Esophagus squamous epithelium (tissue), 5 donors: ENCODE data around the gene RNASE13. TPM values are rescaled to one million over a fixed set of nuclear protein-coding genes. Genes with fewer than 3 reads are reported as not detected.
"Not testable (repeated sequence)": the region's sequence is repeated elsewhere in the genome, so short reads cannot be mapped to it uniquely, and the experiment has no call there.

Experiments
- DNase-seq: peaks from one replicate; lab custom pipeline; 2025; lab: John Stamatoyannopoulos, UW
- H3K27ac ChIP-seq, 4 donors: fragments of 200-600 bp; sonication (generic); one replicate each; pipeline ENCODE4 v1.5.1; 2016 to 2019; ENCODE audit warnings: mild to moderate bottlenecking in 1 of 4
- H3K27me3 ChIP-seq, 4 donors: fragments of 200-600 bp; sonication (generic); 1 replicate in 3 of 4; 2 replicates in 1 of 4; pipeline versions ENCODE4 v1.5.1 to v1.6.0; 2017 to 2021; ENCODE audit warnings: antibody characterized with exemption in 1 of 4
- H3K36me3 ChIP-seq, 3 donors: fragments of 200-600 bp; sonication (generic); one replicate each; pipeline ENCODE4 v1.5.1; 2016 to 2019
- H3K4me1 ChIP-seq, 3 donors: fragments of 200-600 bp; sonication (generic); one replicate each; pipeline ENCODE4 v1.5.1; 2017 to 2019
- H3K4me3 ChIP-seq, 4 donors: fragments of 200-600 bp; sonication (generic); 1 replicate in 3 of 4; 2 replicates in 1 of 4; pipeline ENCODE4 v1.5.1; 2016 to 2019; ENCODE audit warnings: mild to moderate bottlenecking in 2 of 4, moderate library complexity in 1 of 4
- H3K9me3 ChIP-seq, 3 donors: fragments of 200-600 bp; sonication (generic); one replicate each; pipeline ENCODE4 v1.5.1; 2016 to 2019
- CTCF ChIP-seq, 6 experiments: fragments of 450-650 bp in 4 of 6; fragments of 200-600 bp in 2 of 6; sonication (generic) in 2 of 6; IDR thresholded peaks; one replicate each; pipeline ENCODE4 v1.5.1; 2016 to 2019; ENCODE audit warnings: antibody characterized with exemption in 6 of 6, mild to moderate bottlenecking in 4 of 6, moderate library complexity in 4 of 6
- POLR2A ChIP-seq, 4 donors: fragments of 450-650 bp; IDR thresholded peaks; one replicate each; pipeline ENCODE4 v1.6.1; 2017; ENCODE audit warnings: antibody characterized with exemption in 4 of 4, mild to moderate bottlenecking in 4 of 4, moderate library complexity in 3 of 4
- WGBS, 2 donors: methylation state at CpG; one replicate each; pipeline ENCODE4 v1.1.5; 2018; 5-methylcytosine and 5-hydroxymethylcytosine counted together
- intact Hi-C: fragments of 100-400 bp; cut with DNase I; formaldehyde crosslinking; loops from one replicate; pipeline ENCODE4 v1.15.0; 2022
- total RNA-seq, 4 donors: library from RNA; depleted of rRNA; stranded (reverse); fragments of >200 nt; gene quantifications; one replicate each; pipeline ENCODE4 v1.1.0, GENCODE V29; 2016
- donor health status: DM: yes; HTN: yes; CAD: no.

Gene RNASE13
- total RNA-seq, 4 donors from 2014 or later = not detected

DNA sequence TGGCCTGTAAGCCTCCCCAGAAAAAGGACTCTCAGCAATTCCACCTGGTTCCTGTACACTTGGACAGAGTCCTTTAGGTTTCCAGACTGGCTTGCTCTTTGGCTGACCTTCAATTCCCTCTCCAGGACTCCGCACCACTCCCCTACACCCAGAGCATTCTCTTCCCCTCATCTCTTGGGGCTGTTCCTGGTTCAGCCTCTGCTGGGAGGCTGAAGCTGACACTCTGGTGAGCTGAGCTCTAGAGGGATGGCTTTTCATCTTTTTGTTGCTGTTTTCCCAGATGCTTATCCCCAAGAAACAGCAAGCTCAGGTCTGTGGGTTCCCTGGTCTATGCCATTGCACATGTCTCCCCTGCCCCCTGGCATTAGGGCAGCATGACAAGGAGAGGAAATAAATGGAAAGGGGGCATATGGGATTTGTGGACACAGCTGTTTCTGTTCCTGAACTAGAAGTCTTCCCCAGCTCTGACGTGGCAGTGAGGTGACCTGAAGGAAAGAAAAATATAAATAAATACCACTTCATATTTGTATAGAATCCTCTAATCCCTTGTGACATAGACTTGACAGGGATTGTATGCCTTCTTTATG, 8.9 kb upstream of the RNASE13 start:
- H3K27ac ChIP-seq = peak overlapping the region in 2 of 4 donors; percentile 19 to 68
- TF ChIP-seq POLR2A (IDR thresholded peaks at IDR 0.05) = no peak
- intact Hi-C loops = no loop called here
- H3K27me3 ChIP-seq = no peaks in the 10 kb centered on the region
- no peaks in the 10 kb centered on the region for H3K9me3 ChIP-seq
- H3K4me1 ChIP-seq = peaks cover 20 to 62% (median 32%) of the 10 kb centered on the region in 3 donors
- no peak for DNase-seq
- H3K4me3 ChIP-seq = no peak overlapping the region
- H3K36me3 ChIP-seq = no peaks in the 10 kb centered on the region
- 21 to 37% methylated on average over 2 of the region's 2 CpGs for WGBS, 2 donors

GRCh38 chr14:21042918-21043317, 8.3 kb upstream of the RNASE13 start:
- no peaks in the 10 kb centered on the region for H3K9me3 ChIP-seq
- H3K27me3 ChIP-seq = no peaks in the 10 kb centered on the region
- peak overlapping the region in 2 of 4 donors; percentile 49 to 68 for H3K27ac ChIP-seq
- TF ChIP-seq POLR2A (IDR thresholded peaks at IDR 0.05) (no peak), CTCF (IDR thresholded peaks at IDR 0.05) (no peak)
- peaks cover 26 to 67% (median 36%) of the 10 kb centered on the region in 3 donors for H3K4me1 ChIP-seq
- 42 to 61% methylated on average over 6 to 8 of the region's 8 CpGs for WGBS, 2 donors
- DNase-seq = no peak
- no peak overlapping the region for H3K4me3 ChIP-seq
- no peaks in the 10 kb centered on the region for H3K36me3 ChIP-seq
- intact Hi-C loops = no loop called here

DNA sequence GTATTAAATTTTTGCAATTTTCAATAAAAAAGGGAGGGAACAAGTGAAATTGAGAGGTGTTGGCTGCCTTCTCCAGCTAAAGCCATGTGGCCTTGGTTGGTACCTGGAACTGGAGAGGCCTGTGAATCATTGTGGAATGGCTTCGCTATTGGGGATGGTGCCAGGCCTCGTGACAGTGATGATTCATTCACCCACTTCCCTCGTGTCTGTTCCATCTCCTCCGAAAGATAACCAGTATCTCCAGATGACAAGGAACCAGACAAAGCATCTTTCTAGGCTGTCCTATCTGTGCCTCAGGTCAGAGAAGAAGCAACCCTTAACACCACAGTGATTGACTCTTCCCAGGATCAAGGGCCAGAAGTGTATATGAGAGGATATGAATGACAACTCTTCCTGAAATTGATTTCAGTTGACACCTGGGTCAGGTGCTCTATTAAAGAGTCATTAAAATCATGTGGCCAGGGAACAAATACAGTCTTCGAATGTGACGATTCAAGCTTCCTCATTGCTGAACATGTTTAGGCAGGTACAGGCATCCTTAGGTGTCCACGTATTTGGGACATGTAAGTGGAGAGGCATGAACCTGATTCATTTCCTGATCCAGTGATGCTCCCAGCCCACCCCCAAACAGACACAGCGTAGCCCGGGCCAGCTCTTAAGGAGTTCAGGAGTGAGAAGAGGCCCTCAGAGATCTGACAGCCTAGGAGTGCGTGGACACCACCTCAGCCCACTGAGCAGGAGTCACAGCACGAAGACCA, 7.2 kb upstream of the RNASE13 start, which contains the start of gene RNASE7:
Gene RNASE7 (plus strand): TSS at position 687 of the 758 bp plus-strand sequence. CDS start 631 bp downstream, outside the sequence.
- Histone ChIP-seq H3K27me3 (no peaks in the 10 kb centered on the region), H3K36me3 (no peaks in the 10 kb centered on the region), H3K4me3 (no peak within 1 kb of the TSS), H3K4me1 (peaks cover 27 to 74% (median 36%) of the 10 kb centered on the region in 3 donors), H3K27ac (peak within 1 kb of the TSS in 2 of 4 donors; percentile 49 to 68), H3K9me3 (no peaks in the 10 kb centered on the region)
- TF ChIP-seq POLR2A (IDR thresholded peaks at IDR 0.05) (no peak), CTCF (IDR thresholded peaks at IDR 0.05) (no peak)
- intact Hi-C loops = no loop called here
- no peak for DNase-seq
- WGBS, 2 donors = 35 to 45% methylated on average over 9 to 10 of the region's 11 CpGs

GRCh38 chr14:21040941-21041340, 6.3 kb upstream of the RNASE13 start:
- H3K36me3 ChIP-seq, DNase-seq, H3K27ac ChIP-seq, H3K4me3 ChIP-seq, H3K9me3 ChIP-seq, H3K27me3 ChIP-seq, intact Hi-C loops: not testable (repeated sequence)
- peaks cover 27 to 77% (median 36%) of the 10 kb centered on the region in 3 donors for H3K4me1 ChIP-seq
- 71 to 78% methylated on average over 3 of the region's 3 CpGs for WGBS, 2 donors

- no peak for TF ChIP-seq POLR2A (IDR thresholded peaks at IDR 0.05)
- 63 to 70% methylated on average over 8 of the region's 8 CpGs for WGBS, 2 donors
- Histone ChIP-seq H3K27ac (peak overlapping the region in 3 of 4 donors; percentile 81 to 84 (median 82)), H3K27me3 (no peaks in the 10 kb centered on the region), H3K36me3 (no peaks in the 10 kb centered on the region), H3K4me3 (no peak overlapping the region), H3K9me3 (no peaks in the 10 kb centered on the region), H3K4me1 (peaks cover 27 to 77% (median 36%) of the 10 kb centered on the region in 3 donors)
- DNase-seq = no peak
- intact Hi-C loops = no loop called here
These were observed 5.8 kb upstream of the RNASE13 start for GRCh38 chr14:21040370-21040925.

DNA sequence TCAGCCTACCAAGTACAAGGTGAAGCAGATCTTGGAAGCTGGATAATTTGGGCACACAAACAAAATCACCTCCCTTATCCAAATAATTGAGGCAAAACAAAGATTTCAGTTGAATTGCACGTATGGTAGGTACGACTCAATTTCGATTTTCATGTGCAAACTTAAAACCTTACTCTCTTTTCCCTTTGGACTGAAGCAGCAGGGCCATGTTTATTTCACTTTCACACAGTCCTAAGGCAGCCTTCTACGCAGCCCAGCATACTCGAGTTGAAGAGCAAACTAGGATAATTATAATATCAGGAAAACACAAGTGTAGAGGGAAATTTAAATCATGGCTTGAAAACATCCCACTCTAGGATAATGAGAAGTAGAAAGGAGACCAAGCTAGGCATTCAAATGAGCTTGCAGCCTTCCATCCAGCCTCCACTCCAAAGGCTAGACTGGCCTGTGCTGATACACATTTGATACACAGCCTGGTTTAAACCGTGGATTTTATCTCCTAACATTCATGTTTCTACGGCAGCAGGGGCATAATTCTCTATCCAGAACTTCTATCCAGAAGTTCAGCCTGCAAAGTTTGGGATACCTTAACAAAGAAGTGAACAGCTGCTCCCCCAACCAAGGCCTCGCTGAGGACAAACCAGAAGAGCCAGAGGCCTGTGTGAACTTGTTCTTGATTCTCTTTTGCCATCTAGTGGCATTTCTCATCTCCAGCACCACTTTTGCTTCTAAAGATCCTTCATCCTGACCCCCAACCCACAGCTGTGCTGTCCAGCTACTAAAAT, 5.2 kb upstream of the RNASE13 start:
- Histone ChIP-seq H3K36me3 (no peaks in the 10 kb centered on the region), H3K27ac (peak overlapping the region; percentile 53 to 84 (median 82)), H3K27me3 (no peaks in the 10 kb centered on the region), H3K4me1 (peaks cover 27 to 77% (median 36%) of the 10 kb centered on the region in 3 donors), H3K9me3 (no peaks in the 10 kb centered on the region), H3K4me3 (peak overlapping the region in 1 of 4 donors; percentile 29)
- TF ChIP-seq CTCF (IDR thresholded peaks at IDR 0.05) (peak; percentile 34 to 73 (median 64)), POLR2A (IDR thresholded peaks at IDR 0.05) (no peak)
- DNase-seq = no peak
- 34 to 39% methylated on average over 8 of the region's 8 CpGs for WGBS, 2 donors
- intact Hi-C loops = no loop called here
